GM18502 (cell line): ENCODE measurements around the gene VEGFB.

Source experiments
- ATAC-seq: cut with Tn5 transposase; IDR thresholded peaks from one replicate; pipeline ENCODE4 v1.9.1; 2021; ENCODE audit warnings: mild to moderate bottlenecking; ENCODE audit not compliant: unreplicated experiment, poor library complexity

VEGFB gene

DNA sequence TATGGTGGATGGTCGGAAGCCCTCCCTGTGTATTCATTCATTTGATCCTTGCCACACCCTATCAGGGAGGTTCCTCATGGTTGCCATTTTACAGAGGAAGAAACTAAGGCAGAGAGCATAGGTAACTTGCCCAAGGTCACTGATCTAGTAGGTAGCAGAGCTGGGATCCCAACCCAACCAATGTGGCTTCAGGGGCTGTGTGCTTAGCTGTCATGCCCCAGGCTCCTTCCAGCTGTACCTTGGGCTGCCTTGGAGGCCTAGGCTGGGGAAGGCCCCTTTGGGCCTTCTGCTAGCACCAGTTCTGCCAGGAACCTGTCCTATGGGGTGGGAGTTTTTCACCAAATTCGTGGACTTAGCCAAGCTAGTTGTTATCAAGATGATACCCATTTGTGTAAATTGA is 41.5 kb downstream of the VEGFB start:
- ATAC-seq: no peak

GRCh38 chr11:64276653-64277431 is 42.5 kb downstream of the VEGFB start:
- ATAC-seq: no peak

DNA sequence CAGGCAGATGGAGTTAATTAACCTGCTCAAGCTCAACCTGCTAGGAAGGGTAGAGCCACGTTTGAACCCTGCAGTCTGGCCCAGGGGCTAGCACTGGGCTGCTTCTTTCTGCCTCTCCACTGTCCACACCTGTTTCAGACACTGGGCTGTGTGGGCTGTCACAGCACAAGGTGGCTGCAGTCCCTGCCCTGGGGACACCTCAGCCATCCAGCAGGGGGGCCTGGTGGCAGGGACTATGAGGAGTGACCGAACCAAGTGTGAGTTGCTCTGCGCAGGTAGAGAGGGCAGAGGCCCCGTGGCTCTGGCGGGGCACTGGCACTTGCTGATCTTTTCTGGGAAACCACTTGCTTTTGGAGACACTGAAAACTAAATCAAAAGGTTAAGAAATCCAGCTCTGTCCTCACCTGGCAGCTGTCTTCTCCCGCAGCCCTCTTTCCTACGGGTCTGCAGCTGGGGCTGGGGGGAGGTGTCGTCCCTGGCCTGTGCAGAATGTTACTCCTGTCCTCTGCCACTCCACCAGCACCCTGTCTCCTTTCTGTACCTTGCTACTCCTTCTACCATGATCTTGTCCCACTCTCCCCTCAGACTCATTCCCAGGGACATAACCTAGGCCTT is 44.3 kb downstream of the VEGFB start:
- no peak for ATAC-seq

- ATAC-seq: no peak
These were observed 47.8 kb downstream of the VEGFB start for GRCh38 chr11:64281957-64282770.

- no peak for ATAC-seq
These were observed 48.7 kb downstream of the VEGFB start for GRCh38 chr11:64283092-64283491.

GRCh38 chr11:64284048-64284961 is 49.9 kb downstream of the VEGFB start, which contains the start of gene BAD:
BAD (minus strand) TSS chr11:64284665; CDS start chr11:64284368, 297 bp downstream.
- peak; percentile 69 for ATAC-seq

- ATAC-seq: peak; percentile 61
These were observed 50.8 kb downstream of the VEGFB start, which contains the start of gene GPR137 for GRCh38 chr11:64284962-64285884. GPR137 (plus strand) TSS chr11:64285848; CDS start chr11:64286525, 677 bp downstream.

- ATAC-seq: no peak
These were observed 51.8 kb downstream of the VEGFB start for GRCh38 chr11:64285885-64286800.

- ATAC-seq: no peak
These were observed 52.4 kb downstream of the VEGFB start for GRCh38 chr11:64286801-64287159.

- no peak for ATAC-seq
These were observed 53.4 kb downstream of the VEGFB start for GRCh38 chr11:64287676-64288352.

DNA sequence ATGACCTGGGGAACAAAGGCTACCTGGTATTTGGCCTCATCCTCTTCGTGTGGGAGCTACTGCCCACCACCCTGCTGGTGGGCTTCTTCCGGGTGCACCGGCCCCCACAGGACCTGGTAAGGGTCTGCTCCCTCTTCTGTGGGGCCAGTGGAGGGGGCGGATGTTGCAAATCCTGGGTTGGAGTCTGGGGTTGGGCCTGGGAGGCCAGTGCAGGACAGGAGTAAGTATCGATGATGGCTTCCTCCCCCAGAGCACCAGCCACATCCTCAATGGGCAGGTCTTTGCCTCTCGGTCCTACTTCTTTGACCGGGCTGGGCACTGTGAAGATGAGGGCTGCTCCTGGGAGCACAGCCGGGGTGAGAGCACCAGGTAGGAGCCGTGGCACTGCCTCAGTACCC is 54.0 kb downstream of the VEGFB start:
- ATAC-seq: no peak
